OCI-LY1 (cell line): ENCODE data around the gene LHCGR.

ENCODE experiments used
- H2AFZ ChIP-seq: fragments of 200-600 bp; sonication (generic), shearing (Covaris generic); 2 replicates; pipeline ENCODE4 v1.6.0; 2014; ENCODE audit warnings: antibody characterized with exemption, mild to moderate bottlenecking, low read length
- H3F3A ChIP-seq: fragments of 200-600 bp; sonication (generic), shearing (Covaris generic); 2 replicates; pipeline ENCODE4 v1.6.0; 2014; ENCODE audit warnings: mild to moderate bottlenecking, antibody characterized with exemption, low read length, moderate library complexity; ENCODE audit not compliant: insufficient read depth
- H3K27ac ChIP-seq: fragments of 200-600 bp; sonication (generic); 2 replicates; pipeline ENCODE4 v1.5.1; 2014; ENCODE audit warnings: low read length, mixed run types, mild to moderate bottlenecking, low read depth; ENCODE audit not compliant: poor library complexity, severe bottlenecking
- H3K27me3 ChIP-seq: fragments of 200-600 bp; sonication (generic); 2 replicates; pipeline ENCODE4 v1.6.0; 2014; ENCODE audit warnings: antibody characterized with exemption, mild to moderate bottlenecking, low read length, moderate library complexity; ENCODE audit not compliant: insufficient read depth
- H3K36me3 ChIP-seq: fragments of 200-600 bp; sonication (generic); 2 replicates; pipeline ENCODE4 v1.6.1; 2014; ENCODE audit warnings: mild to moderate bottlenecking, antibody characterized with exemption, low read length, moderate library complexity, mixed read lengths; ENCODE audit not compliant: insufficient read depth
- H3K4me1 ChIP-seq: fragments of 200-600 bp; sonication (generic); 2 replicates; pipeline ENCODE4 v1.5.1; 2014; ENCODE audit warnings: mild to moderate bottlenecking, low read length, moderate library complexity; ENCODE audit not compliant: insufficient read depth, severe bottlenecking
- H3K4me2 ChIP-seq: fragments of 200-600 bp; sonication (generic), shearing (Covaris generic); 2 replicates; pipeline ENCODE4 v1.6.1; 2014; ENCODE audit warnings: low read length
- H3K4me3 ChIP-seq: fragments of 200-600 bp; sonication (generic); 2 replicates; pipeline ENCODE4 v1.5.1; 2014; ENCODE audit warnings: low read length, low read depth, mild to moderate bottlenecking, mixed read lengths; ENCODE audit not compliant: poor library complexity, severe bottlenecking
- H3K79me2 ChIP-seq: fragments of 200-600 bp; shearing (Covaris generic); 2 replicates; pipeline ENCODE4 v1.6.1; 2016; ENCODE audit warnings: mixed run types, low read length, mixed read lengths; ENCODE audit not compliant: insufficient read depth
- H3K9ac ChIP-seq: fragments of 200-600 bp; sonication (generic), shearing (Covaris generic); 2 replicates; pipeline ENCODE4 v1.6.1; 2014; ENCODE audit warnings: mild to moderate bottlenecking, low read length, mixed read lengths
- H3K9me2 ChIP-seq: fragments of 200-600 bp; sonication (generic), shearing (Covaris generic); 2 replicates; pipeline ENCODE4 v1.6.1; 2014; ENCODE audit warnings: low read depth, mild to moderate bottlenecking, low read length, mixed read lengths
- H3K9me3 ChIP-seq: fragments of 200-600 bp; shearing (Covaris generic); 2 replicates; pipeline ENCODE4 v1.6.1; 2014; ENCODE audit warnings: low read length, mixed read lengths
- H4K20me1 ChIP-seq: fragments of 200-600 bp; sonication (generic), shearing (Covaris generic); 2 replicates; pipeline ENCODE4 v1.6.0; 2016; ENCODE audit warnings: mild to moderate bottlenecking, low read length; ENCODE audit not compliant: insufficient read depth
- CTCF ChIP-seq: fragments of 200-600 bp; sonication (generic), shearing (Covaris generic); IDR thresholded peaks from 2 replicates; pipeline ENCODE4 v1.5.1; 2017; ENCODE audit warnings: mild to moderate bottlenecking, antibody characterized with exemption, low read length, moderate library complexity, mixed read lengths
- EZH2 ChIP-seq: fragments of 200-600 bp; sonication (generic), shearing (Covaris generic); IDR thresholded peaks from 2 replicates; pipeline ENCODE4 v1.8.0; 2017; ENCODE audit warnings: borderline replicate concordance, mixed run types, mild to moderate bottlenecking, antibody characterized with exemption, low read length, moderate library complexity, mixed read lengths

LHCGR gene

GRCh38 chr2:48694149-48694548 is 61.4 kb downstream of the LHCGR start:
- Histone ChIP-seq H3K79me2 (no peaks in the 10 kb centered on the region), H3K27me3 (no peaks in the 10 kb centered on the region), H3K36me3 (no peaks in the 10 kb centered on the region), H4K20me1 (no peaks in the 10 kb centered on the region), H3K9me2 (no peaks in the 10 kb centered on the region), H3K4me3 (no peak overlapping the region), H3K9me3 (no peaks in the 10 kb centered on the region), H3K4me2 (no peak overlapping the region), H3K27ac (no peak overlapping the region), H3K4me1 (no peaks in the 10 kb centered on the region), H2AFZ (no peak overlapping the region), H3F3A (no peaks in the 10 kb centered on the region), H3K9ac (no peak overlapping the region)
- TF ChIP-seq EZH2 (no peak), CTCF (no peak)

GRCh38 chr2:48693645-48694044 is 61.9 kb downstream of the LHCGR start:
- Histone ChIP-seq H2AFZ (no peak overlapping the region), H3K9me3 (no peaks in the 10 kb centered on the region), H3F3A (no peaks in the 10 kb centered on the region), H3K27ac (no peak overlapping the region), H3K4me1 (no peaks in the 10 kb centered on the region), H3K9me2 (no peaks in the 10 kb centered on the region), H3K4me3 (no peak overlapping the region), H3K27me3 (no peaks in the 10 kb centered on the region), H3K79me2 (no peaks in the 10 kb centered on the region), H3K36me3 (no peaks in the 10 kb centered on the region), H3K4me2 (no peak overlapping the region), H3K9ac (no peak overlapping the region), H4K20me1 (no peaks in the 10 kb centered on the region)
- TF ChIP-seq EZH2 (no peak), CTCF (no peak)

GRCh38 chr2:48693066-48693465 is 62.5 kb downstream of the LHCGR start:
- no peak overlapping the region for H3K9ac ChIP-seq
- TF ChIP-seq CTCF = no peak
- no peak for TF ChIP-seq EZH2
- H3K9me2 ChIP-seq = no peaks in the 10 kb centered on the region
- no peaks in the 10 kb centered on the region for H3F3A ChIP-seq
- no peak overlapping the region for H2AFZ ChIP-seq
- no peak overlapping the region for H3K4me3 ChIP-seq
- no peaks in the 10 kb centered on the region for H3K9me3 ChIP-seq
- H3K4me2 ChIP-seq = no peak overlapping the region
- no peak overlapping the region for H3K27ac ChIP-seq
- H3K79me2 ChIP-seq = no peaks in the 10 kb centered on the region
- no peaks in the 10 kb centered on the region for H3K27me3 ChIP-seq
- H3K4me1 ChIP-seq = no peaks in the 10 kb centered on the region
- H3K36me3 ChIP-seq = no peaks in the 10 kb centered on the region
- H4K20me1 ChIP-seq = no peaks in the 10 kb centered on the region
